ENCODE results near the gene RAD51B. TPM values are rescaled to one million over a fixed set of nuclear protein-coding genes. Genes with fewer than 3 reads are reported as not detected.
A peak's percentile ranks its signal among the peaks of the same experiment; 100 is the strongest.

The RAD51B gene
- total RNA-seq, 1 donor from 2014 or later = 25.1 TPM

DNA sequence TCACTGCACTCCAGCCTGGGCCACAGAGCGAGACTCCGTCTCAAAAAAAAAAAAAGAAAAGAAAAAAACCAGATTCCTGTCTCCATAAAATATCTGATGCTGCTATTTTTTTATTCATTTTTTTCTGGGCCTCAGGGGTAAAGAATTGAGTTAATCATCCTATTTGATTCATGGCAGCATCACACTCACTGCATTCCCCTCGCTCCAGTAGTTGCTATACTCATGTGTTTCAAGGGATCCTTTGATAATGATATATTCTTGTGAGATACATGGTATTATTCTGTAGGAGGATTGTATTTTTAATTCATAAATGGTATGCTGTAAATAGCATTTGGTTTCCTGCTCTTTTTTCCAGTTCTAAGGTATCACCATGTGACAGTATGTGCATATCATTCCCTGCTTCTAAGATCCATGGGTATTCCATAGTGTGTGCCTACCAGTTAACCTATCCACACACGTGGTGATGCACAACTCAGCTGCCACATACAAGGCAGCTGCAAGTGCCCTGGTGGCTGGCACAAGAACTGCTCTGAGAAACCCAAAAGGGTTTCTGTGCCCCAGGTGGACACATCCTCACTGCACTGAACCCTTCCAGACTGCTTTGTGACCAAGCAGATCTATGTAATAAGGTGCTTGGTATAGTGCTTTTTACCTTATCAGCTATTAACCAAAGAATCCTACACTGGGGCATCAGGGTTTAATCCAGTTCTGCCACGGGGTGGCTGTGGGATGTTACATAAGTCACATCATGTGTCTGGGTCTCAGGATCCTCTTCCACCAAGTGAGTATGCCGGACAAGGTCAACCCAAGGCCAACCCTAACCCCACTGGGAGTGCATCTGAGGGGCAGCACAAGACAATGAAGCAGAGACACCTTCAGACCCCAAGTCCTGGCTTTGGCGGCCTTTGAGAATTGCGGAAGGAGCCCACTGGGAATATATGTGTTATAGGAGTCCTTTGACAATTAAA lies 898.7 kb downstream of the RAD51B start:
- Mint-ChIP-seq H3K36me3 (ENCODE audit: low read depth) (peaks cover 3% of the 10 kb centered on the region), H3K9me3 (peaks cover 17% of the 10 kb centered on the region), H3K27ac (no peak overlapping the region), H3K4me3 (ENCODE audit: low read depth) (no peak overlapping the region), H3K4me1 (ENCODE audit: low read depth) (peaks cover 31% of the 10 kb centered on the region), H3K27me3 (ENCODE audit: low read depth) (no peaks in the 10 kb centered on the region)
- DNase-seq (ENCODE audit: low spot score) = no peak
- intact Hi-C loops (cut with micrococcal nuclease) = loop anchor here (2.0 kb wide), 2 partner anchors 54 to 72 kb away; no protein-coding TSS in a partner anchor

DNA sequence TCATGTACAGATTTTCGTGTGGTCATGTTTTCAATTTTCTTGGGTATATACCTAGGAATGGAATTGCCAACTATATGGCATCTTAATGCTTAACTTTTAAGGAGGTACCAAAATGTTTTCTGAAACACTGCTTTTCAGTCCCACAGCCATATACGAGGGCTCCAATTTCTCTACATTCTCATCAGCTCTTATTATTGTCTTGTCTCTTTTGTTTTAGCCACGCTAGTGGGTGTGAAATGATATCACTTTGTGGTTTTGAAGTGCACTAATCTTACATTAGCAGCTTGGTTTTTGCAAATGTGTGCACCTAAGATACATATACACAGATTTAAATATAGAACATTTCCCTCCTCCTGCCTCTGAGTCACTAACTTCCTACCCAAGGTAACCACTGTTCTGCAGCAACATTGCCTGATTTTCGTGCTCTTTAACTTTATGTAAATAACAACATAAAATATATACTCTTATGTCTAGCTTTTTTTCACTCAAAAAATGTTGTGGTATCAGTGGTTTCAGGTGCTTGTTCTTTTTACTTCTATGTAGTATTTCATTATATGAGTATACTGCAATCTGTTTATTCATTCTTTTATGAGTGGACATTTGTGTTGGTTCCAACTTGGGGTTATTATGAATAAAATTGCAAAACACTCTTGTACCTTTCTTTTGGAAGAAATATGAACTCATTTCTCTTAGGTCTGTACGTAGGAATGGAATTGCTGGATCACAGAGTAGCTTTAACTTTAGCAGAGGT lies 900.2 kb downstream of the RAD51B start:
- DNase-seq (ENCODE audit: low spot score) = no peak

GRCh38 chr14:68722186-68722585 lies 902.6 kb downstream of the RAD51B start:
- peaks cover 20% of the 10 kb centered on the region for H3K4me1 Mint-ChIP-seq (ENCODE audit: low read depth)
- H3K27me3 Mint-ChIP-seq (ENCODE audit: low read depth) = no peaks in the 10 kb centered on the region
- no peak for DNase-seq (ENCODE audit: low spot score)
- no peak overlapping the region for H3K27ac Mint-ChIP-seq
- H3K36me3 Mint-ChIP-seq (ENCODE audit: low read depth) = peaks cover 3% of the 10 kb centered on the region
- intact Hi-C loops (cut with micrococcal nuclease) = loop anchor here (10.0 kb wide), 1 partner anchor 437 kb away; no protein-coding TSS in a partner anchor
- H3K9me3 Mint-ChIP-seq = peaks cover 17% of the 10 kb centered on the region
- H3K4me3 Mint-ChIP-seq (ENCODE audit: low read depth) = no peak overlapping the region

More for the DNA sequence above, 900.2 kb downstream of the RAD51B start:
- Mint-ChIP-seq H3K36me3 (ENCODE audit: low read depth) (peaks cover 3% of the 10 kb centered on the region), H3K27me3 (ENCODE audit: low read depth) (no peaks in the 10 kb centered on the region), H3K9me3 (peaks cover 17% of the 10 kb centered on the region), H3K27ac (peak overlapping the region; percentile 16), H3K4me3 (ENCODE audit: low read depth) (no peak overlapping the region), H3K4me1 (ENCODE audit: low read depth) (peaks cover 30% of the 10 kb centered on the region)
- intact Hi-C loops (cut with micrococcal nuclease) = loop anchor here (2.0 to 10.0 kb wide), 3 partner anchors 55 to 435 kb away; no protein-coding TSS in a partner anchor

DNA sequence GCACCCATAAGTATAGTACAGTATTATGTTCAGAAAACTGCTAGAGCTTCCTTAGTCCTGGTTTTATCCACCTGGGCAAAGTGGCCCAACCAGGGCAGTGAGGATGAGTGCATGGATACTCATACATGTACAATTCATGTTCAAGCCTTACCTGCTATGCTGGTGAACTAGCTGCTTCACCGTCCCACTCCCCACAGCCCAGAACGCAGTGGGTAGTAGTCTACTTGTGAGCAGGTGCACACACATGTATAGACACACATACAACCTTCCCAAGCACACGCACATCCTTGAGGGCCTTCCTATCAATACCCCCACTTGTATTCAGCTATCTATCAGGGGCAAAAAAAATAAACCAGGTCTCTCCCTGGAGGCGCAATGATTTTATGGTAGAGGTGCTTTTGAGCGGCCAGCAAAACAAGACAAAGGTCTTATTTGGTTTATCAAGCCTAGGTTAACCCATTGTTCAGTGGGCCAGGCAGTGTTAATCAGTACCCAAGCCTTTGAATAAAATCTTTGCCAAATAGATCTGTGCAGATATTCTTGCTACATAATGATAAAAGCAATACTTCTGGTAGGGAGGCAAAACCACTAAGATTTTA lies 903.5 kb downstream of the RAD51B start:
- peaks cover 27% of the 10 kb centered on the region for H3K4me1 Mint-ChIP-seq (ENCODE audit: low read depth)
- no peak overlapping the region for H3K4me3 Mint-ChIP-seq (ENCODE audit: low read depth)
- peaks cover 3% of the 10 kb centered on the region for H3K36me3 Mint-ChIP-seq (ENCODE audit: low read depth)
- H3K27me3 Mint-ChIP-seq (ENCODE audit: low read depth) = no peaks in the 10 kb centered on the region
- H3K9me3 Mint-ChIP-seq = peaks cover 17% of the 10 kb centered on the region
- intact Hi-C loops (cut with micrococcal nuclease) = loop anchor here (10.0 kb wide), 1 partner anchor 438 kb away; no protein-coding TSS in a partner anchor
- no peak for DNase-seq (ENCODE audit: low spot score)
- H3K27ac Mint-ChIP-seq = no peak overlapping the region

DNA sequence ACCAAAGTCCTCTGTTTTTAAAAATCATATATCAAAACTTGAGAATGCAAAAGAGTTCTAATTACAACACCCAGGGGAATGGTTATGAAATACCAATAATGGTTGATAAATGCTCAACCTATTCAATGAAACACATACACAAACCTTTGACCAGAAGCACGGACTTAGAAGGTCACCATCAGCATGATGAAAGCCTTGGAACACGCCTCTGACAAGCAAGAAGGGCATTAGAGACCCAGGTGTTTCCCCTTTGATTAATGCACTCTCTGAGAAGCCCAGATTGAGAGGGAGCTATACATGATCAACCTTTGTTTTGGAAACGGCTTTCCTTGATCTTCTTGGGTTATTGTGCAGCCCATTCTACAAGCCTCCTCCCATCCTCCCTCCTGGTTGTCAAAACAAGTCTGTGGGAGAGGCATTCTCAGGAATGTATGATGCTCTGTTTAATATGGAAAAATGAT lies 904.3 kb downstream of the RAD51B start:
- Mint-ChIP-seq H3K27me3 (ENCODE audit: low read depth) (no peaks in the 10 kb centered on the region), H3K4me3 (ENCODE audit: low read depth) (no peak overlapping the region), H3K9me3 (peaks cover 17% of the 10 kb centered on the region), H3K4me1 (ENCODE audit: low read depth) (peaks cover 33% of the 10 kb centered on the region), H3K36me3 (ENCODE audit: low read depth) (peaks cover 3% of the 10 kb centered on the region), H3K27ac (no peak overlapping the region)
- intact Hi-C loops (cut with micrococcal nuclease) = loop anchor here (10.0 kb wide), 1 partner anchor 439 kb away; no protein-coding TSS in a partner anchor
- no peak for DNase-seq (ENCODE audit: low spot score)

- intact Hi-C loops (cut with micrococcal nuclease) = loop anchor here (5.0 to 10.0 kb wide), 2 partner anchors 243 to 440 kb away; no protein-coding TSS in a partner anchor
- Mint-ChIP-seq H3K4me3 (ENCODE audit: low read depth) (no peak overlapping the region), H3K27me3 (ENCODE audit: low read depth) (no peaks in the 10 kb centered on the region), H3K9me3 (peaks cover 9% of the 10 kb centered on the region), H3K4me1 (ENCODE audit: low read depth) (peaks cover 35% of the 10 kb centered on the region), H3K27ac (no peak overlapping the region), H3K36me3 (ENCODE audit: low read depth) (no peaks in the 10 kb centered on the region)
- no peak for DNase-seq (ENCODE audit: low spot score)
These were observed 905.3 kb downstream of the RAD51B start for GRCh38 chr14:68724914-68725313.

GRCh38 chr14:68726093-68726695 lies 906.6 kb downstream of the RAD51B start:
- no peak for DNase-seq (ENCODE audit: low spot score)
- no peaks in the 10 kb centered on the region for H3K36me3 Mint-ChIP-seq (ENCODE audit: low read depth)
- intact Hi-C loops (cut with micrococcal nuclease) = loop anchor here (5.0 to 10.0 kb wide), 2 partner anchors 244 to 441 kb away; no protein-coding TSS in a partner anchor
- H3K27me3 Mint-ChIP-seq (ENCODE audit: low read depth) = no peaks in the 10 kb centered on the region
- H3K4me3 Mint-ChIP-seq (ENCODE audit: low read depth) = no peak overlapping the region
- H3K9me3 Mint-ChIP-seq = no peaks in the 10 kb centered on the region
- no peak overlapping the region for H3K27ac Mint-ChIP-seq
- H3K4me1 Mint-ChIP-seq (ENCODE audit: low read depth) = peaks cover 34% of the 10 kb centered on the region

- no peak for DNase-seq (ENCODE audit: low spot score)
- intact Hi-C loops (cut with micrococcal nuclease) = loop anchor here (1.0 to 10.0 kb wide), 6 partner anchors 32 to 443 kb away; no protein-coding TSS in a partner anchor
- Mint-ChIP-seq H3K27me3 (ENCODE audit: low read depth) (no peaks in the 10 kb centered on the region), H3K27ac (no peak overlapping the region), H3K9me3 (no peaks in the 10 kb centered on the region), H3K36me3 (ENCODE audit: low read depth) (no peaks in the 10 kb centered on the region), H3K4me3 (ENCODE audit: low read depth) (no peak overlapping the region), H3K4me1 (ENCODE audit: low read depth) (peaks cover 40% of the 10 kb centered on the region)
These were observed 907.9 kb downstream of the RAD51B start for GRCh38 chr14:68727315-68728047.

DNA sequence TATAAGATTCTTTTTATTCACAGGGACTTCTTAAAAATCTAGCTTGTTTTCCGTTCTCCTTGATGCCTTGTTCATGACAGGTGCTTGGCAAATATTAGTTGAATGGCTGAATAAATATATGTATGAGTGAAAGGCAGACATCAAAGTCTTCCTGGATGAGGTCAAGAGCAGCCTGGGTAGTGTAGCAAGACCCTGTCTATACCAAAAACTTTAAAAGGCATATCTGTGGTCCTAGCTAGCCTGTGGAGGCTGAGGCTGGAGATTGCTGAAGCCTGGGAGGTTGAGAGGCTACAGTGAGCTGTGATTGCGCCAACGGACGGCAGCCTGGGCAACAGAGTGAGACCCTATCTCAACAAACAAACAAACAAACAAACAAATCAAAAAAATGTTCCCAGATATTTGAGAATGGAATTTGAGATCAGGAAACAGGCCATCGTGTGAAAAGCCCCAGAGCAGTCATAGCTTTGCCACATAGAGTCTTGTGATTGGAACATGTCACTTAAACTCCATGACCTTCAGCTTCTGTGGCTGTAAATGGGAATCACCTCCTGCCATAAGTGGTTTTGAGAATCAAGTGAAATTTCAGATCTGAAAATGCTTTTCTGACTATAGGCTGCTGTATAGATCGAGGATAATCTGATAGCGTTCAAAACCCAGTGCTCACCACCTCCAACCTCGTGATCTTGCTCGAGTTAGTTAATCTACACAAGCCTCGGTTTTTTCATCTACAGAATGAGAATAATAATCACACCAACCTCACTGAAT lies 908.9 kb downstream of the RAD51B start:
- intact Hi-C loops (cut with micrococcal nuclease) = loop anchor here (1.0 to 10.0 kb wide), 6 partner anchors 33 to 444 kb away; no protein-coding TSS in a partner anchor
- H3K27ac Mint-ChIP-seq = peak overlapping the region; percentile 36
- H3K4me1 Mint-ChIP-seq (ENCODE audit: low read depth) = peaks cover 50% of the 10 kb centered on the region
- no peak for DNase-seq (ENCODE audit: low spot score)
- no peaks in the 10 kb centered on the region for H3K27me3 Mint-ChIP-seq (ENCODE audit: low read depth)
- no peaks in the 10 kb centered on the region for H3K9me3 Mint-ChIP-seq
- no peak overlapping the region for H3K4me3 Mint-ChIP-seq (ENCODE audit: low read depth)
- no peaks in the 10 kb centered on the region for H3K36me3 Mint-ChIP-seq (ENCODE audit: low read depth)

- Mint-ChIP-seq H3K4me3 (ENCODE audit: low read depth) (no peak overlapping the region), H3K27ac (no peak overlapping the region), H3K27me3 (ENCODE audit: low read depth) (no peaks in the 10 kb centered on the region), H3K9me3 (no peaks in the 10 kb centered on the region), H3K36me3 (ENCODE audit: low read depth) (no peaks in the 10 kb centered on the region), H3K4me1 (ENCODE audit: low read depth) (peaks cover 57% of the 10 kb centered on the region)
- no peak for DNase-seq (ENCODE audit: low spot score)
- intact Hi-C loops (cut with micrococcal nuclease) = loop anchor here (2.0 to 10.0 kb wide), 3 partner anchors 65 to 445 kb away; no protein-coding TSS in a partner anchor
These were observed 910.0 kb downstream of the RAD51B start for GRCh38 chr14:68729556-68729955.

GRCh38 chr14:68730348-68730747 lies 910.8 kb downstream of the RAD51B start:
- no peak for DNase-seq (ENCODE audit: low spot score)
- no peaks in the 10 kb centered on the region for H3K36me3 Mint-ChIP-seq (ENCODE audit: low read depth)
- H3K27ac Mint-ChIP-seq = peak overlapping the region; percentile 34
- no peaks in the 10 kb centered on the region for H3K9me3 Mint-ChIP-seq
- H3K4me1 Mint-ChIP-seq (ENCODE audit: low read depth) = peaks cover 61% of the 10 kb centered on the region
- no peaks in the 10 kb centered on the region for H3K27me3 Mint-ChIP-seq (ENCODE audit: low read depth)
- no peak overlapping the region for H3K4me3 Mint-ChIP-seq (ENCODE audit: low read depth)
- intact Hi-C loops (cut with micrococcal nuclease) = loop anchor here (5.0 kb wide), 1 partner anchor 498 kb away; no protein-coding TSS in a partner anchor

All from activated T-helper 2 cell treated with anti-CD3 and anti-CD28 coated beads, Interferon-gamma antibody, Interleukin-2, Interleukin-4, amounts not matched to agents 10 μg/mL and 5 μg/mL and 100 μg/mL, durations not matched to agents 14 hours and 24 hours and 36 hours (primary cell).